BLaER1 treated with 17β-estradiol and CSF1 and Interleukin-3, amounts not matched to agents 10 nM and 100 nM (cell line): ENCODE results near the gene LGALS8.
"Not testable (repeated sequence)": the region's sequence is repeated elsewhere in the genome, so short reads cannot be mapped to it uniquely, and the experiment has no call there.

Source experiments
- H3K27ac ChIP-seq, 11 experiments: shearing (Covaris generic); formaldehyde crosslinking; 2 replicates each; pipeline ENCODE4 v1.8.1; 2022
- H3K27me3 ChIP-seq, 11 experiments: shearing (Covaris generic); formaldehyde crosslinking; 2 replicates each; pipeline ENCODE4 v1.8.1; 2022
- H3K36me3 ChIP-seq, 11 experiments: shearing (Covaris generic); formaldehyde crosslinking; 2 replicates each; pipeline ENCODE4 v1.8.1; 2022
- H3K4me1 ChIP-seq, 10 experiments: shearing (Covaris generic); formaldehyde crosslinking; 2 replicates each; pipeline ENCODE4 v1.8.1; 2022
- H3K4me2 ChIP-seq, 11 experiments: shearing (Covaris generic); formaldehyde crosslinking; 2 replicates each; pipeline ENCODE4 v1.8.1; 2022
- H3K4me3 ChIP-seq, 10 experiments: shearing (Covaris generic); formaldehyde crosslinking; 2 replicates each; pipeline ENCODE4 v1.8.1; 2022
- H3K9ac ChIP-seq, 11 experiments: shearing (Covaris generic); formaldehyde crosslinking; 2 replicates each; pipeline ENCODE4 v1.8.1; 2022
- H3K9me3 ChIP-seq, 11 experiments: shearing (Covaris generic); formaldehyde crosslinking; replicated peaks in 1 of 11; 2 replicates each; pipeline ENCODE4 v1.8.1; 2022
- H4K20me1 ChIP-seq, 11 experiments: shearing (Covaris generic); formaldehyde crosslinking; 2 replicates each; pipeline ENCODE4 v1.8.1; 2022
- Cebpa-rat ChIP-seq, 11 experiments: shearing (Covaris generic); IDR thresholded peaks; 2 replicates each; pipeline ENCODE4 v1.8.1; 2022

Gene LGALS8

DNA sequence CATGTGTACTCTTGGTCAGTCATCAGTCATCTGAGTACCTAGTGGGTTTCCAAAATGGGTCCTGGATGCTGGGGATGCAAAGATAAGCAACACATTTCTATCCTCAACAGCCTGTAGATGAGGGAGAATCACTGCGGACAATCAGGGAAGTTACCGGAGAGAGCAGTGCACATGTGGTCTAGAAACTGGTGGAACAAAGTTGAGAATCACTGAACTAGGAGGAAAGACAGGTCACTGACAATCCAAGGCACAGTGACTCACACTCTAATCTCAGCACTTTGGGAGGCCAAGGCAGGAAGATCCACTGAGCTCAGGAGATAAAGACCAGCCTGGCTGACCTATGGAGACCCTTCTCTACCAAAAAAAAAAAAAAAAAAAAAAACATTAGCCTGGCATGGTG lies 31.4 kb upstream of the LGALS8 start:
- no peaks in the 10 kb centered on the region for H3K27me3 ChIP-seq
- no peak overlapping the region for H3K9ac ChIP-seq
- no peaks in the 10 kb centered on the region for H3K9me3 ChIP-seq
- H3K27ac ChIP-seq, result no peak overlapping the region
- H3K4me1 ChIP-seq, result peaks cover 0 to 15% (median 2%) of the 10 kb centered on the region in 10 experiments; a peak in 9 of 20 replicates
- H3K4me3 ChIP-seq, result no peak overlapping the region
- no peak overlapping the region for H3K4me2 ChIP-seq
- TF ChIP-seq Cebpa-rat (IDR thresholded peaks at IDR 0.05), result no peak
- H3K36me3 ChIP-seq, result no peaks in the 10 kb centered on the region
- no peaks in the 10 kb centered on the region for H4K20me1 ChIP-seq

DNA sequence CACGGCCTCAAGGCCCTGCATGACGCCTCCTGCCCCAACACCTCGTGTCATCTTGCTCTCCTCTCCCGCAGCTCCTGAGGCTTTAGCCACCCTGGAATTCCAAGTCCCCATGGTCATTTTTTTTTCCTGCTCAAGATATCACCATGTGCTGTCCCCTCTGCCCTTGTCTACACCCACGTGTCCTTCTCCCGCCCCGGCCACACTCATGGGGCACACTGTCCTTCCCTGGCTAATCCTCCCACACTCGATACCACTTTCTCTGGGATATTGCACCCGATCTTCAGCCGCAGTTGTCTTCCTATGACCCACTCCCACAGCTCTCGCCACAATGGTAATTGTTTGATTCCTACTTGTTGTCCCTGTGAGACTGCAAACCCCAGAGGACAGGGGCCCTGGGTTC lies 29.7 kb upstream of the LGALS8 start:
- no peaks in the 10 kb centered on the region for H3K36me3 ChIP-seq
- H3K9ac ChIP-seq, result no peak overlapping the region
- H3K27me3 ChIP-seq, result no peaks in the 10 kb centered on the region
- H3K4me2 ChIP-seq, result 0 out of 22 replicates have a peak overlapping the region, but pooled peaks of 1 of the 11 experiments have one; percentile 25
- no peak overlapping the region for H3K4me3 ChIP-seq
- no peak for TF ChIP-seq Cebpa-rat (IDR thresholded peaks at IDR 0.05)
- no peaks in the 10 kb centered on the region for H4K20me1 ChIP-seq
- no peak overlapping the region for H3K27ac ChIP-seq
- no peaks in the 10 kb centered on the region for H3K9me3 ChIP-seq
- peaks cover 0 to 9% (median 0%) of the 10 kb centered on the region in 10 experiments; a peak in 5 of 20 replicates for H3K4me1 ChIP-seq

DNA sequence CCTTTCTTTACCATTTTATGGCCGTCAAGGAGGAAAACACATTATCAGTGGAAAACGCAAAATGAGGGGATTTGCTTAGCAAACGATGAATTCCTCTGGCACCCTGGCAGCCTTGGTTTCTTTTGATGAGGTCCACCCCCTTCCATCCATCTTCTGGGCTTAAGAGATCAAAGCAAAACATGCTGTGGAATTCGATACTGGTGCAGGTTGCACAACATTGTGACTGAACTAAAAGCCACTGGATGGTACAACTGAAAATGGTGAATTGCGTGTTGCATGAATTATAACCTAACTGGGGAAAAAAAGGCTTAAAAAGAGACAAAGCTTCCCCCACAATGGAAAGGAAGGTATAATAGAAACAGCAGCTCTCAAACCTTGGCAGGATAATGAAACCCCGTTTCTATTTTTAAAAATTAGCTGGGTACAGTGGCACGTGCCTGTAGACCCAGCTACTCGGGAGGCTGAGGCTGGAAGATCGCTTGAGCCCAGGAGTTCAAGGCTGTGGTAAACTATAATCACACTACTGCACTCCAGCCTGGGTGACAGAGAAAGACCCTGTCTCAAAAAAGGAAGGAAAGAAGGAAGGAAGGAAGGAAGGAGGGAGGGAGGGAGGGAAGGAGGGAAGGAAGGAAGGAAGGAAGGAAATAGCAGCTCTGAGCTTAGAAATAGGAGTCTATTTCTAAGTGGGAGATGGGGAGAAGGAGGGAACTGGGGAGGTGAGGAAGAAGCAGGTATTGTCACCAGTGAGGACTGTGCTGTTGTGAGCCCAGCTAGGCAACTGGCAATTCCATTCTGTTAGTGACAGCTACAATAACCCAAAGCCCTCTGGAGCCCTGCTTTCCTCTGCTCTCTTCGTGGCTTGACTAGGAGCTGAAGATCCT lies 29.0 kb upstream of the LGALS8 start:
- Histone ChIP-seq H3K9me3 (no peaks in the 10 kb centered on the region), H3K36me3 (no peaks in the 10 kb centered on the region), H3K27ac (no peak overlapping the region), H3K27me3 (no peaks in the 10 kb centered on the region), H3K9ac (no peak overlapping the region), H3K4me3 (no peak overlapping the region), H3K4me1 (peaks cover 0 to 9% (median 0%) of the 10 kb centered on the region in 10 experiments; a peak in 5 of 20 replicates), H3K4me2 (peak overlapping the region in 2 of 11 experiments; percentile 14 to 25; a peak in 2 of 22 replicates), H4K20me1 (no peaks in the 10 kb centered on the region)
- TF ChIP-seq Cebpa-rat (IDR thresholded peaks at IDR 0.05), result no peak

DNA sequence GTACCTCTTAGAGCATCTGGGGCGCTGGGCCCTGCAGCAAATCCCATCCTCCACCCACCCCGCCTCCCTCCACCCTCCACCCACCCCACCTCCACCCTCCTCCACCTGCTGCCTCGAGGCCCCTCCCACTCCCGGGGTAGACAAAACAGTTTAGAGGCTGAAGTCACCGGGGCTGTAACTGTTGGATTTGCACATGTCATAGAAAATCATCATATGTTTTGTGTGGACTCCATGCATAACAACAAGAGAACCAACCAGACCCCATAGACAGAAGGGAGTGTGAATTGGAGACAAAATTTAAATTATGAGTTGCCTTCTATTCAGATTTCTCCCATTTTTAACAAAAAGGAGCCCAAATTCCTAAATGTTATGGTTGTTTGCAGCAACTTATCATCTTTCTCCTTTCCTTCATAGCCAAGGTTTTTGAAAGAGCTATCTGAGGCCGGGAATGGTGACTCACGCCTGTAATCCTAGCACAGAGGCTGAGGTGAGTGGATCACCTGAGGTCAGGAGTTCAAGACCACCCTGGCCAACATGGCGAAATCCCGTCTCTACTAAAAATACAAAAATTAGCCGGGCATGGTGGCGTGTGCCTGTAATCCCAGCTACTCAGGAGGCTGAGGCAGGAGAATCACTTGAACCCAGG lies 28.2 kb upstream of the LGALS8 start:
- H4K20me1 ChIP-seq, result no peaks in the 10 kb centered on the region
- H3K9ac ChIP-seq, result no peak overlapping the region
- H3K27me3 ChIP-seq, result no peaks in the 10 kb centered on the region
- no peaks in the 10 kb centered on the region for H3K36me3 ChIP-seq
- no peak for TF ChIP-seq Cebpa-rat (IDR thresholded peaks at IDR 0.05)
- no peaks in the 10 kb centered on the region for H3K9me3 ChIP-seq
- no peak overlapping the region for H3K4me3 ChIP-seq
- no peak overlapping the region; a peak in 1 of 22 replicates for H3K4me2 ChIP-seq
- peaks cover 0 to 9% (median 0%) of the 10 kb centered on the region in 10 experiments; a peak in 5 of 20 replicates for H3K4me1 ChIP-seq
- no peak overlapping the region for H3K27ac ChIP-seq

DNA sequence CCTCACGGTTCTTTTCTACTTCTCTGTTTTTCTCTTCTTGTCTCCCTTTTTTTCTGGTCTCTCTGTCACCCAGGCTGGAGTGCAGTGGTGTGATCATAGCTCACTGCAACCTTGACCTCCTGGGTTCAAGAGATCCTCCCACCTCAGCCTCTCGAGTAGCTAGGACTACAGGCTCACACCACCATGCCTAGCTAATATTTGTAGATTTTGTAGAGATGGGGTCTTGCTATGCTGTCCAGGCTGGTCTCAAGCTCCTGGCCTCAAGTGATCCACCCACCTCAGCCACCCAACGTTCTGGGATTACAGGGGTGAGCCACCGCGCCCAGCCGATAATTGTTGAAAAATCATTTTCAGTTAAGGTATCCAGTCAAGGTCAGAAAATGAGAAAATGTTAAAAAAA lies 25.9 kb upstream of the LGALS8 start:
- Histone ChIP-seq H3K4me2 (no peak overlapping the region), H3K4me1 (peaks cover 0 to 15% (median 10%) of the 10 kb centered on the region in 10 experiments; a peak in 19 of 20 replicates), H3K9me3 (no peaks in the 10 kb centered on the region), H3K36me3 (no peaks in the 10 kb centered on the region), H3K4me3 (no peak overlapping the region), H3K27me3 (no peaks in the 10 kb centered on the region), H4K20me1 (no peaks in the 10 kb centered on the region), H3K27ac (no peak overlapping the region), H3K9ac (no peak overlapping the region)
- TF ChIP-seq Cebpa-rat (IDR thresholded peaks at IDR 0.05), result no peak

DNA sequence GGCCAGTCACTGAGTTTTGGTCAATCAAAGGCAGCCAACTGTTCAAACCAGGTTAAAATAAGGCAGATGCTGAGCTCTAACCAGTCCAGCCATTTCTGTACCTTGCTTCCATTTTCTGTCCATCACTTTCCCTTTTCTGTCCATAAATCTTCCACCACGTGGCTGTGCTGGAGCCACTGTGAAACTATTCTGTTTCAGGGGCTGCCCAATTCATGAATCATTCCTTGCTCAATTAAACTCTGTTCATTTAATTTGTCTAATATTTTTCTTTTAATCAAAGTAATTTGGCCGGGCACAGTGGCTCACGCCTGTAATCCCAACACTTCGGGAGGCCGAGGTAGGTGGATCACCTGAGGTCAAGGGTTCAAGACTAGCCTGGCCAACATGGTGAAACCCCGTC lies 22.7 kb upstream of the LGALS8 start:
- no peak for TF ChIP-seq Cebpa-rat (IDR thresholded peaks at IDR 0.05)
- H3K36me3 ChIP-seq, result no peaks in the 10 kb centered on the region
- no peak overlapping the region for H3K27ac ChIP-seq
- no peak overlapping the region for H3K4me2 ChIP-seq
- no peak overlapping the region for H3K9ac ChIP-seq
- H3K4me1 ChIP-seq, result peaks cover 0 to 19% (median 16%) of the 10 kb centered on the region in 10 experiments; a peak in 17 of 20 replicates
- no peaks in the 10 kb centered on the region for H3K27me3 ChIP-seq
- no peak overlapping the region for H3K4me3 ChIP-seq
- H4K20me1 ChIP-seq, result no peaks in the 10 kb centered on the region
- H3K9me3 ChIP-seq, result no peaks in the 10 kb centered on the region

DNA sequence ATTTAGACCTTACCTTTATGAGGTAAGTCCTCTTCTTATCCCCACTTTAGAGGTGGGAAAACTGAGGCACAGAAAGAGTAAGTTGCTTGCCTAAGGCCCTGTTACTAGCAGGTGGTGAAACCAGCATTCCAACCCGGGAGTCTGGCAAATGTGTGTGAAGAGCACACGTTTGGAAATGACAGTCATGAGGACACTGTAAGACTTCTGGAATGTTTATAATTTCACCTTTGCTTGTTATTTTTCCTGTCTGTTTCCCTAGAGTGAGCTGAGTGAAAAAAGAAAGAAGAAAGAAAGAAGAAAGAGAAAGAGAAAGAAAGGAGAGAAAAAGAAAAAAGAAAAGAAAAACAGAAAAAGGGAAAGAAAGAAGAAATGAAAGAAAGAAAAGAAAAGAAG lies 21.2 kb upstream of the LGALS8 start:
- no peaks in the 10 kb centered on the region for H3K27me3 ChIP-seq

DNA sequence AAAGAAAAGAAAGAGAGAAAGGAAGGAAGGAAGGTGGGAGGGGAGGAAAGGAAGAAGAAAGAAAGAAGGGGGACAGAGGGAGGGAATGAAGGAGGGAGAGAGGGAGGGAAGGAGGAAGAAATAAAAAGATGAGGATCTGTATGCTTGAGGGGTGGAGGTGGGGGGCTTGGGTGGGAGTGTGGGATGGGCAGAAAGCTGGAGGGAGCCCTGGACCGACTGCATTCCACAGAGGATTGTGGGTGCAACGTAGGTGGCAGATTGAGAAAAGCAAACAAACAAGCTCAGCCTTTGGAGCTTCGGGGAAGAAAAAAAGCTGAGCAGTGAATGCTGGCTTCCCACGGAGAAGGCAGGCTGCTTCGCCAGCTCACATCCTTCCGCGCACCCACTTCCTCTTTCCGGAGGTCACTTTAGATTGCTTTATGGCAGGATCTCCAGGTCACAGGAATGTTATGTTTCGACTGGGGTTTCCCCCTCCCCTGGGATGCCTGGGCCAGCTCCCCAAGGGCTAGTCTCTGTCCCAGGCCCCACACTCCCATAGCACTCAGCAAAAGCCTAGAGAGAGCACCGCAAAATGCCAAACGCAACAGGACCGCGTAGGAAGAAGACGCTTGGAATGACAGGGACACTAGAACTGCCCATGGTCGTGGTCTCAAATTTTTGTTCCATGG lies 20.7 kb upstream of the LGALS8 start:
- Histone ChIP-seq H4K20me1 (no peaks in the 10 kb centered on the region), H3K4me2 (peak overlapping the region; percentile 19 to 86 (median 57); a peak in 21 of 22 replicates), H3K4me1 (peaks cover 0 to 19% (median 16%) of the 10 kb centered on the region in 10 experiments; a peak in 17 of 20 replicates), H3K9me3 (no peaks in the 10 kb centered on the region), H3K36me3 (no peaks in the 10 kb centered on the region), H3K9ac (peak overlapping the region in 6 of 11 experiments; percentile 7 to 57 (median 30); a peak in 7 of 22 replicates), H3K27me3 (no peaks in the 10 kb centered on the region), H3K4me3 (peak overlapping the region in 1 of 10 experiments; percentile 28; a peak in 2 of 20 replicates), H3K27ac (peak overlapping the region in 9 of 11 experiments; percentile 29 to 68 (median 52); a peak in 13 of 22 replicates)
- no peak for TF ChIP-seq Cebpa-rat (IDR thresholded peaks at IDR 0.05)

More for the DNA sequence above, 21.2 kb upstream of the LGALS8 start:
- H4K20me1 ChIP-seq, result no peaks in the 10 kb centered on the region
- peak overlapping the region in 7 of 11 experiments; percentile 29 to 68 (median 57); a peak in 10 of 22 replicates for H3K27ac ChIP-seq
- H3K36me3 ChIP-seq, result no peaks in the 10 kb centered on the region
- peak overlapping the region; percentile 19 to 86 (median 57); a peak in 20 of 22 replicates for H3K4me2 ChIP-seq
- peaks cover 0 to 19% (median 16%) of the 10 kb centered on the region in 10 experiments; a peak in 17 of 20 replicates for H3K4me1 ChIP-seq
- H3K9ac ChIP-seq, result peak overlapping the region in 4 of 11 experiments; percentile 7 to 57 (median 28); a peak in 4 of 22 replicates
- TF ChIP-seq Cebpa-rat (IDR thresholded peaks at IDR 0.05), result no peak
- H3K9me3 ChIP-seq, result no peaks in the 10 kb centered on the region
- H3K4me3 ChIP-seq, result peak overlapping the region in 1 of 10 experiments; percentile 28; a peak in 2 of 20 replicates

DNA sequence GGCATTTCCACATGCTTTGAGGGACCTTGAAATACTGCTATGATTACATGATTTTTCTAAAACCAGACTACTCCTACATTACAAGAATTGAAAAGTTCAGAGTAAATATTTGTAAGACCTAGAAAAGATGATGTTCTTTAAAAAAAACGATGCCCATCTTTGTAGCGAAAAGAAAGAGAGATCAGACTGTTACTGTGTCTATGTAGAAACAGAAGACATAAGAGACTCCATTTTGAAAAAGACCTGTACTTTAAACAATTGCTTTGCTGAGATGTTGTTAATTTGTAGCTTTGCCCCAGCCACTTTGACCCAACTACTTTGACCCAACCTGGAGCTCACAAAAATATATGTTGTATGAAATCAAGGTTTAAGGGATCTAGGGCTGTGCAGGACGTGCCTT lies 19.4 kb upstream of the LGALS8 start:
- not testable (repeated sequence) for H4K20me1 ChIP-seq, H3K4me3 ChIP-seq, H3K27ac ChIP-seq, H3K36me3 ChIP-seq, H3K4me2 ChIP-seq, H3K9ac ChIP-seq, H3K9me3 ChIP-seq, H3K27me3 ChIP-seq
- peaks cover 0 to 19% (median 16%) of the 10 kb centered on the region in 10 experiments; a peak in 17 of 20 replicates for H3K4me1 ChIP-seq
